Naive thymus-derived CD4-positive, alpha-beta T cell (primary cell): ENCODE results near the gene PKD1L1. TPM values are rescaled to one million over a fixed set of nuclear protein-coding genes. Genes with fewer than 3 reads are reported as not detected.

ENCODE experiments used
- ATAC-seq: fragments of 150-1000 bp; cut with Tn5 transposase; 2 replicates; pipeline ENCODE4 v1.10.0; 2021; ENCODE audit warnings: mild to moderate bottlenecking, moderate library complexity
- CTCF ChIA-PET: fragments of 350-600 bp; sonication (Branson Sonifier 250); formaldehyde crosslinking; loops from one replicate; lab custom pipeline; 2021; ENCODE audit warnings: antibody characterized with exemption; lab: Charles Lee
- POLR2A ChIA-PET: fragments of 350-600 bp; sonication (Branson Sonifier 250); formaldehyde crosslinking; loops from one replicate; lab custom pipeline; 2021; ENCODE audit warnings: antibody characterized with exemption, inconsistent platforms; lab: Charles Lee
- DNase-seq, 9 donors: peaks; one replicate each; pipeline versions ENCODE4 v3.0.0 to v3.0.0-alpha.2; 2020 to 2022; ENCODE audit warnings: mixed read lengths in 1 of 9
- H3K27ac ChIP-seq: one replicate; pipeline ENCODE4 v1.7.0; 2013; ENCODE audit warnings: mild to moderate bottlenecking, low read depth, low read length, moderate library complexity
- H3K27me3 ChIP-seq, 2 donors: one replicate each; pipeline ENCODE4 v1.7.0; 2013; ENCODE audit warnings: low read length in 2 of 2, mild to moderate bottlenecking in 2 of 2, moderate library complexity in 2 of 2; ENCODE audit not compliant: control insufficient read depth in 2 of 2, insufficient read depth in 2 of 2
- H3K36me3 ChIP-seq, 3 experiments: 1 replicate in 2 of 3; 2 replicates in 1 of 3; pipeline ENCODE4 v1.7.0; 2013; ENCODE audit warnings: low read length in 3 of 3, mild to moderate bottlenecking in 3 of 3, moderate library complexity in 1 of 3; ENCODE audit not compliant: insufficient read depth in 3 of 3, control insufficient read depth in 2 of 3
- H3K4me1 ChIP-seq, 2 donors: one replicate each; pipeline ENCODE4 v1.7.0; 2013; ENCODE audit warnings: low read length in 2 of 2, mild to moderate bottlenecking in 2 of 2, moderate library complexity in 1 of 2; ENCODE audit not compliant: control insufficient read depth in 2 of 2, insufficient read depth in 2 of 2
- H3K4me3 ChIP-seq: 2 replicates; pipeline ENCODE4 v1.7.0; 2013; ENCODE audit warnings: mild to moderate bottlenecking, low read length
- H3K9me3 ChIP-seq, 3 experiments: 1 replicate in 2 of 3; 2 replicates in 1 of 3; pipeline ENCODE4 v1.7.0; 2013; ENCODE audit warnings: low read length in 3 of 3; ENCODE audit not compliant: control insufficient read depth in 2 of 3
- H3K27ac Mint-ChIP-seq, 9 donors: one replicate each; pipeline ENCODE4 v1.8.0; 2020 to 2022; ENCODE audit warnings: mixed read lengths in 9 of 9, mild to moderate bottlenecking in 8 of 9, moderate library complexity in 5 of 9, inconsistent platforms in 2 of 9
- H3K27me3 Mint-ChIP-seq, 5 donors: one replicate each; pipeline ENCODE4 v1.8.0; 2021 to 2022; ENCODE audit warnings: mixed read lengths in 5 of 5, mild to moderate bottlenecking in 1 of 5
- H3K36me3 Mint-ChIP-seq, 5 donors: one replicate each; pipeline ENCODE4 v1.8.0; 2020 to 2022; ENCODE audit warnings: mixed read lengths in 5 of 5, mild to moderate bottlenecking in 3 of 5, inconsistent platforms in 1 of 5
- H3K4me1 Mint-ChIP-seq, 7 donors: one replicate each; pipeline ENCODE4 v1.8.0; 2020 to 2022; ENCODE audit warnings: mixed read lengths in 7 of 7, mild to moderate bottlenecking in 3 of 7, inconsistent platforms in 1 of 7
- H3K4me3 Mint-ChIP-seq, 10 donors: one replicate each; pipeline ENCODE4 v1.8.0; 2020 to 2022; ENCODE audit warnings: mild to moderate bottlenecking in 10 of 10, mixed read lengths in 10 of 10, moderate library complexity in 6 of 10, inconsistent platforms in 2 of 10
- H3K9me3 Mint-ChIP-seq, 11 donors: one replicate each; pipeline ENCODE4 v1.8.0; 2020 to 2022; ENCODE audit warnings: mixed read lengths in 11 of 11, mild to moderate bottlenecking in 4 of 11, inconsistent platforms in 1 of 11, moderate library complexity in 1 of 11
- intact Hi-C, 2 donors: fragments of 100-400 bp; cut with micrococcal nuclease; formaldehyde crosslinking; loops; one replicate each; pipeline ENCODE4 v1.15.1; 2023
- polyA plus RNA-seq, 2 donors: library from polyadenylated mRNA; unstranded; fragments of 300-500 nt; fragmentation: Illumina TruSeq; gene quantifications; one replicate each; pipeline ENCODE4 v1.2.3, GENCODE V29; 2021
- total RNA-seq, 6 experiments: library from RNA in 5 of 6; stranded (reverse) in 5 of 6; gene quantifications; 1 replicate in 5 of 6; 2 replicates in 1 of 6; pipeline ENCODE4 v1.2.3 and lab custom pipeline; 2021 to 2026

The PKD1L1 gene
- total and polyA plus RNA-seq, 7 experiments from 2014 or later: 0.07 to 1.5 (median 0.83) TPM; not detected in 1

DNA sequence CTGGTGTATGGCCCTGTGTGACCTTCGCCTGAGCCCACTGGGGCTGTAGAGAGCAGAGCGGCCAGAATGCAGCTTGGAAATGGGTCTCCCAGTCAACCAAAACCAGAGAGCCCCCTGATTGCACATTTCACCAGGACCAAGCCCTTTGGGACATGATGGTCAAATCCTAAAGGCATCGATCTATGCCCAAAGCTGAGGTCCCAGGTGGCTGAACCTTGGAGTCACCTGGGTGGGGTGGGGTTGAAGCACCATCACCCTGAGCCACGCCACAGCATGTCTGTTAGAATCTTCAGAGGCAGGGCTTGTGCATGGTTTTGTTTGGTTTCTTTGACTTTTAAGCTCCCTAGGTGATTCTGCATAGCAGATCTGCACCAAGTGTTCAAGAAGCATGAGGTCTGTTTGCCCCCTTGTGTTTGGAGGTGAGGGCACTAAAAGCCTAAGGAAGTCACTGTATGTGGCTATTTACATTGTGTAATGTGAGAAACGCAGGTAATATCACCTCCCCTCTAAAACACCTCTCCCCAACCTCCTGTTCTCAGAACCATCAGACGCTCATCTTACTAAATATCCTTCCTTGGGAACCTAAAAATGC lies 9.6 kb downstream of the PKD1L1 start:
- intact Hi-C loops: no loop called here
- no peak overlapping the region for H3K4me3 Mint-ChIP-seq
- CTCF ChIA-PET: no interaction called here
- DNase-seq: no peak
- H3K4me1 ChIP-seq: no peaks in the 10 kb centered on the region
- H3K27me3 ChIP-seq: no peaks in the 10 kb centered on the region
- H3K36me3 Mint-ChIP-seq: peaks cover 0 to 6% (median 0%) of the 10 kb centered on the region in 5 donors
- H3K27ac Mint-ChIP-seq: no peak overlapping the region
- peaks cover 0 to 10% (median 0%) of the 10 kb centered on the region in 7 donors for H3K4me1 Mint-ChIP-seq
- no peaks in the 10 kb centered on the region for H3K36me3 ChIP-seq
- H3K9me3 Mint-ChIP-seq: no peaks in the 10 kb centered on the region
- no peaks in the 10 kb centered on the region for H3K9me3 ChIP-seq
- H3K27me3 Mint-ChIP-seq: no peaks in the 10 kb centered on the region
- no peak overlapping the region for H3K4me3 ChIP-seq
- POLR2A ChIA-PET: no interaction called here
- no peak overlapping the region for H3K27ac ChIP-seq
- ATAC-seq: no peak

DNA sequence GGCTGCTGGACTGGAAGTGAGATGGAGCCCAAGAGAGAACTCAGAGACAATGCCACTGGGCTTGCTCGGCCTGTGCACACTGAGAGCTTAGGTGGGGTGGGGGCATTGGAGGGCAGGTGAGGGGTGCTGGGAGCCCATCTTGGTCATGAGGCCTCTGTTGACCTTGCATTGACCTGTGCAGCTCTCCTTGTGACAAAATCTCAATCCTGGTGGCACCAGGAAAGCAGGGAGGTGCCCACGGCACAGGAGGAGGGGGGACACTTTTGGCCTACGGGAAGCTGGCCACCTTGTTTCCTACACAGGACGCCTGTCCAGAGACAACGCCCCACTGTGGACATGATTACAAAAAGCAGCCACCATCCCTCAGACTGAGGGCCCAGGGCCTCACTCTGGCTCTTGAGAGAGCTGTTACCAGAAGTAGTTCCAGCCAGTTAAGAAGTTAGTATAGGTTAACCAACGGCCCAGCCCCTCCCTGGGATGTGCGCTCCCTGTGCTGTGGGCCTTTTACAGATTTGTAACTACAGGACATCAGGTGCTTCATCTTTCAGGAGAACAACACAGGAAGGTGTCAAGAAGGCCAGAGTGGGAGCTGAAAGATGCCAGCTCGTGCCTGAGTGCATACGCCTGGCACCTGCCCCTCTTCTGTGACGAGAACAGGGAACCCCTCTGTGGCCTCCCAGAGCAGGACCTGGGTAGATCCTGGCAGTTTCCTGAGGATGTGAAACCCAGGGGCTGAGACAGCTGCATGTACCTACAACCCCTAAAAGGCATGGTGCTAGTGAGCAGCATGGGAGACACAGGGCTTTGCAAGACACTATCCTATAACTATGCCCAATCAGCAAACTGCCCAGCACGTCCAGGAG lies 10.3 kb downstream of the PKD1L1 start:
- H3K36me3 ChIP-seq: no peaks in the 10 kb centered on the region
- ChIA-PET POLR2A (no interaction called here), CTCF (interaction anchor here (1.1 kb wide), 1 partner anchor 54 kb away, joined by 3 read pairs; no protein-coding TSS in a partner anchor)
- H3K9me3 ChIP-seq: no peaks in the 10 kb centered on the region
- no peaks in the 10 kb centered on the region for H3K27me3 Mint-ChIP-seq
- H3K4me1 Mint-ChIP-seq: peaks cover 0 to 10% (median 0%) of the 10 kb centered on the region in 7 donors
- H3K4me3 Mint-ChIP-seq: peak overlapping the region in 1 of 10 donors; percentile 65
- H3K4me1 ChIP-seq: no peaks in the 10 kb centered on the region
- intact Hi-C loops: no loop called here
- ATAC-seq (no peak), DNase-seq (no peak)
- no peak overlapping the region for H3K4me3 ChIP-seq
- peaks cover 0 to 6% (median 0%) of the 10 kb centered on the region in 5 donors for H3K36me3 Mint-ChIP-seq
- H3K27ac Mint-ChIP-seq: peak overlapping the region in 1 of 9 donors; percentile 72
- H3K27me3 ChIP-seq: no peaks in the 10 kb centered on the region
- no peaks in the 10 kb centered on the region for H3K9me3 Mint-ChIP-seq
- H3K27ac ChIP-seq: no peak overlapping the region

DNA sequence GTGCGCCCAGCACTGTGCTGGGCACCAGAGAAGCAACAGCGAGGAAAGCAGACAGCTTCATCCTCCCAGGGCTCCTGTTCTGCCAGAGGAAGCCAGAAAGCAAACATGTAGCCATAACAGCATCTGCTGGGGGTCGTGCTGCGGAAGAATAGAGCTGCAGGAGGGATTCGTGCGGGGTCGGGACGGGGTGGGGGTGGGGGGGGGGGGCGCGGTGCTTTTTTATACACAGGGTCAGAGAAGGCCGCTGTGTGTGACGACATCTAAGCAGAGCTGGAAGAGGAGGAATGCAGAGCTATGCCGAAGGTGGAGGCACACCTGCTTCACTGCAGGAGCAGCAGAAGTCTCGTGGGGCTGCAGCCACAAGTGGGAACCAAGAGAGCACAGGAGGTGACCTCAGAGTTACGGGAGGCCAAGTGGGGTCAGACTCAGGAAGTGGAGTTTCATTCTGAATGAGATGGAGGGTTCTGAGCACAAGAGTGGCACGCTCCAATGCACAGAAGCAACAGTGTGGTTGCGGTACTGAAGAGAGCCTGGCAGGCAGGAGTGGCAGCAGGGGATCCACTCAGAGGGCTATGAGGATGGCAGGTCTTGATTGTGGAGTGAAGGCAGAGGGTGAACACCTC lies 11.1 kb downstream of the PKD1L1 start:
- CTCF ChIA-PET: interaction anchor here (1.1 kb wide), 1 partner anchor 54 kb away, joined by 3 read pairs; no protein-coding TSS in a partner anchor

DNA sequence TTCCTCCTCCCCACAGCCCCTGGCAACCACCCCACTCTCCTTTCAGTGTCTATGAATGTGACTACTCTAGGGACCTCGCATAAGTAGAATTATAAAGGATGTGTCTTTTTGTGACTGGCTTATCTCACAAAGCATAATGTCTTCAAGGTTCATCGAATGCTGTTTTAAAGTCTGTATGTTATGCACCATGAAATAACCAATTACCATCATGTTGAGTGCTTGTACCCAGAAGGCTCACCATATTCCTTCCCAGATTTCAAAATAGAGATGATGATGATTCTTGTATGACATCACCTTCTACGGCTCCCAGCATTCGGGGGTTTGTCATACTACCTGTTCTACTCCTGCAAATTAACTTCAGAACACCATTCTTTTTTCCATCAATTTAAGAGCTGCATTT lies 11.9 kb downstream of the PKD1L1 start:
- peaks cover 0 to 10% (median 0%) of the 10 kb centered on the region in 7 donors for H3K4me1 Mint-ChIP-seq
- H3K9me3 ChIP-seq: no peaks in the 10 kb centered on the region
- H3K27ac ChIP-seq: no peak overlapping the region
- no peaks in the 10 kb centered on the region for H3K9me3 Mint-ChIP-seq
- POLR2A ChIA-PET: no interaction called here
- no peaks in the 10 kb centered on the region for H3K36me3 ChIP-seq
- intact Hi-C loops: no loop called here
- CTCF ChIA-PET: interaction anchor here (1.1 kb wide), 1 partner anchor 55 kb away, joined by 3 read pairs; no protein-coding TSS in a partner anchor
- no peaks in the 10 kb centered on the region for H3K4me1 ChIP-seq
- no peak overlapping the region for H3K4me3 Mint-ChIP-seq
- H3K36me3 Mint-ChIP-seq: peaks cover 0 to 6% (median 0%) of the 10 kb centered on the region in 5 donors
- DNase-seq (no peak), ATAC-seq (no peak)
- no peaks in the 10 kb centered on the region for H3K27me3 Mint-ChIP-seq
- H3K27ac Mint-ChIP-seq: no peak overlapping the region
- no peaks in the 10 kb centered on the region for H3K27me3 ChIP-seq
- no peak overlapping the region for H3K4me3 ChIP-seq

More for the DNA sequence above, 11.1 kb downstream of the PKD1L1 start:
- DNase-seq (no peak), ATAC-seq (peak; percentile 23)
- H3K27ac Mint-ChIP-seq: peak overlapping the region in 2 of 9 donors; percentile 34 to 72
- H3K9me3 ChIP-seq: no peaks in the 10 kb centered on the region
- peak overlapping the region in 1 of 10 donors; percentile 65 for H3K4me3 Mint-ChIP-seq
- no peaks in the 10 kb centered on the region for H3K36me3 ChIP-seq
- H3K4me1 Mint-ChIP-seq: peaks cover 0 to 10% (median 0%) of the 10 kb centered on the region in 7 donors
- H3K27me3 ChIP-seq: no peaks in the 10 kb centered on the region
- intact Hi-C loops: no loop called here
- no peaks in the 10 kb centered on the region for H3K27me3 Mint-ChIP-seq
- no peak overlapping the region for H3K27ac ChIP-seq
- H3K36me3 Mint-ChIP-seq: peaks cover 0 to 6% (median 0%) of the 10 kb centered on the region in 5 donors
- H3K9me3 Mint-ChIP-seq: no peaks in the 10 kb centered on the region
- no peak overlapping the region for H3K4me3 ChIP-seq
- POLR2A ChIA-PET: no interaction called here
- no peaks in the 10 kb centered on the region for H3K4me1 ChIP-seq

DNA sequence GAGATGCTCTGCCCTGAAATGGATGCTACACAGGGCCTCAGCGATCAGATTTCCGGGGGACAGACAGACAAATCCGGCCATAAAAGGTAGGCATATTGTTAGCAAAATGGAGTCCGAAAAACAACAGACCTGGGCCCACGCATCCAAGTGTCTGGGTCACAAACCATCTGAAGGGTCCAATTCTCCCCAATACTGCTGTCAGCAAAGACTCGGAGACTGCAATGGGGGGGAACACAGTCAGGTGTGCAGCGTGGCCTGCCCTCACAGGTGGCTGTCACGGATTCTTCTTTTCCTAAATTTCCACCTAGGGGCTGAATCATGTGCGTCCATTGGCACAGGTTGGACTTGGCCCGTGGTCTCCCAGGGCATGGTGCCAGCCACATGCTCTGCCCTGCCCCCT lies 12.9 kb downstream of the PKD1L1 start:
- ATAC-seq (no peak), DNase-seq (no peak)
- no peaks in the 10 kb centered on the region for H3K36me3 ChIP-seq
- Mint-ChIP-seq H3K4me3 (no peak overlapping the region), H3K9me3 (no peaks in the 10 kb centered on the region), H3K36me3 (peaks cover 0 to 6% (median 0%) of the 10 kb centered on the region in 5 donors), H3K27me3 (no peaks in the 10 kb centered on the region), H3K27ac (no peak overlapping the region), H3K4me1 (peaks cover 0 to 10% (median 0%) of the 10 kb centered on the region in 7 donors)
- no peaks in the 10 kb centered on the region for H3K27me3 ChIP-seq
- no peak overlapping the region for H3K27ac ChIP-seq
- H3K4me1 ChIP-seq: no peaks in the 10 kb centered on the region
- H3K9me3 ChIP-seq: no peaks in the 10 kb centered on the region
- POLR2A ChIA-PET: no interaction called here
- H3K4me3 ChIP-seq: no peak overlapping the region
- intact Hi-C loops: no loop called here
- CTCF ChIA-PET: no interaction called here

DNA sequence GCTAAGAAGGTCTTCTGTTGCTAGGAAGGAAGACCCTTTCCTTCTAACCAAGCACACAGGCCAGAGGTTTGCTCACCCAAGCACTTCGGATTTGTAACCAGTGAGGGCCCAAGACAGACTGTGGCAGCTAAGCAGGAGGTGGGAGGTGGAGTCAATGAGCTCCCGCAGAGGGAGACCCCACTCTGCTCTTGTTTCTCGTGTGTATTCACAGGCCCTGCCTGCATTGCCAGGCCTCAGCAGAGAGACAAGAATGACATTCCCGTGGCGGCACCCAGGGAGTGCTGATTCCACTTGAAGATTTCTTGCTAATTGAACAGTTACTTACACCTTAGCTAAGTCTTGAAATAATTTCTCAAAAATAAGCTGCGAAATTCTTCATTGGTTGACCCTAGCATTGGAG lies 13.4 kb downstream of the PKD1L1 start:
- Mint-ChIP-seq H3K4me1 (peaks cover 0 to 10% (median 0%) of the 10 kb centered on the region in 7 donors), H3K27ac (no peak overlapping the region), H3K27me3 (no peaks in the 10 kb centered on the region), H3K9me3 (no peaks in the 10 kb centered on the region), H3K36me3 (peaks cover 0 to 6% (median 0%) of the 10 kb centered on the region in 5 donors), H3K4me3 (no peak overlapping the region)
- no peak for DNase-seq
- no peaks in the 10 kb centered on the region for H3K27me3 ChIP-seq
- no peak for ATAC-seq
- H3K4me1 ChIP-seq: no peaks in the 10 kb centered on the region
- H3K9me3 ChIP-seq: no peaks in the 10 kb centered on the region
- CTCF ChIA-PET: no interaction called here
- intact Hi-C loops: no loop called here
- H3K27ac ChIP-seq: no peak overlapping the region
- no peak overlapping the region for H3K4me3 ChIP-seq
- no peaks in the 10 kb centered on the region for H3K36me3 ChIP-seq
- POLR2A ChIA-PET: no interaction called here
